SK-N-MC (cell line): ENCODE measurements around the gene SET.
"Not testable (repeated sequence)": the region's sequence is repeated elsewhere in the genome, so short reads cannot be mapped to it uniquely, and the experiment has no call there.

Experiments used
- DNase-seq: peaks from one replicate; pipeline ENCODE4 v3.0.0-alpha.2; 2011; ENCODE audit warnings: low read depth, low spot score
- H3K27ac ChIP-seq: fragments of 200-600 bp; sonication (generic); 2 replicates; pipeline ENCODE4 v1.5.1; 2016; ENCODE audit warnings: mixed run types
- H3K36me3 ChIP-seq: fragments of 200-600 bp; sonication (generic); 2 replicates; pipeline ENCODE4 v1.6.1; 2017; ENCODE audit warnings: antibody characterized with exemption, low read length, mixed read lengths; ENCODE audit not compliant: insufficient read depth
- H3K4me3 ChIP-seq: fragments of 200-600 bp; sonication (generic); 2 replicates; pipeline ENCODE4 v1.5.1; 2016
- H3K9ac ChIP-seq: fragments of 200-600 bp; sonication (generic); 2 replicates; pipeline ENCODE4 v1.8.0; 2017; ENCODE audit warnings: mixed run types, mixed read lengths; ENCODE audit not compliant: insufficient read length
- H3K9me3 ChIP-seq: fragments of 200-600 bp; sonication (generic); 2 replicates; pipeline ENCODE4 v1.6.1; 2017; ENCODE audit warnings: low read depth, mild to moderate bottlenecking, antibody characterized with exemption, low read length, moderate library complexity, mixed read lengths
- EZH2 ChIP-seq: fragments of 200-600 bp; sonication (generic); IDR thresholded peaks from one replicate; pipeline ENCODE4 v1.6.1; 2017; ENCODE audit warnings: antibody characterized with exemption
- FOXP2 ChIP-seq: optimal IDR thresholded peaks from 2 replicates; pipeline ENCODE3; 2011; ENCODE audit warnings: mild to moderate bottlenecking, moderate library complexity; ENCODE audit not compliant: insufficient read depth; ENCODE audit errors: extremely low read length, control extremely low read depth
- POLR2AphosphoS5 ChIP-seq: IDR thresholded peaks from 2 replicates; pipeline ENCODE4 v1.6.1; 2012; ENCODE audit warnings: mild to moderate bottlenecking, low read depth, low read length, borderline replicate concordance

Gene SET

DNA sequence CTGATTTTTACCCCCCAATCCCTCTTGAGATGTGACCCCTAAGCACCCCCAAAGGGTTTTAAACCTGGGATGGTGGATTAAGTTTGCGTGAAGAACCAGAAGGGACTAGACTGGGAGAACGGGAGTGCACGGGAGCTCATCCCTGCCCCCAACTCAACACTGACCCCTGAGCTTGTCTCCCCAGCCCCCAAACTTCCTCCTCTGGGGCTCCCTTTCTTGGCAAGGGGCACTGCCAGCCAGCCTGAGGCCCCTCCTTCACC lies 5.0 kb upstream of the SET start:
- TF ChIP-seq EZH2 (no peak), POLR2AphosphoS5 (no peak), FOXP2 (no peak)
- H3K36me3 ChIP-seq = no peaks in the 10 kb centered on the region
- H3K4me3 ChIP-seq = peak overlapping the region; percentile 83
- H3K9me3 ChIP-seq = no peaks in the 10 kb centered on the region
- H3K9ac ChIP-seq = peak overlapping the region; percentile 46
- DNase-seq = no peak
- H3K27ac ChIP-seq = peak overlapping the region; percentile 89

DNA sequence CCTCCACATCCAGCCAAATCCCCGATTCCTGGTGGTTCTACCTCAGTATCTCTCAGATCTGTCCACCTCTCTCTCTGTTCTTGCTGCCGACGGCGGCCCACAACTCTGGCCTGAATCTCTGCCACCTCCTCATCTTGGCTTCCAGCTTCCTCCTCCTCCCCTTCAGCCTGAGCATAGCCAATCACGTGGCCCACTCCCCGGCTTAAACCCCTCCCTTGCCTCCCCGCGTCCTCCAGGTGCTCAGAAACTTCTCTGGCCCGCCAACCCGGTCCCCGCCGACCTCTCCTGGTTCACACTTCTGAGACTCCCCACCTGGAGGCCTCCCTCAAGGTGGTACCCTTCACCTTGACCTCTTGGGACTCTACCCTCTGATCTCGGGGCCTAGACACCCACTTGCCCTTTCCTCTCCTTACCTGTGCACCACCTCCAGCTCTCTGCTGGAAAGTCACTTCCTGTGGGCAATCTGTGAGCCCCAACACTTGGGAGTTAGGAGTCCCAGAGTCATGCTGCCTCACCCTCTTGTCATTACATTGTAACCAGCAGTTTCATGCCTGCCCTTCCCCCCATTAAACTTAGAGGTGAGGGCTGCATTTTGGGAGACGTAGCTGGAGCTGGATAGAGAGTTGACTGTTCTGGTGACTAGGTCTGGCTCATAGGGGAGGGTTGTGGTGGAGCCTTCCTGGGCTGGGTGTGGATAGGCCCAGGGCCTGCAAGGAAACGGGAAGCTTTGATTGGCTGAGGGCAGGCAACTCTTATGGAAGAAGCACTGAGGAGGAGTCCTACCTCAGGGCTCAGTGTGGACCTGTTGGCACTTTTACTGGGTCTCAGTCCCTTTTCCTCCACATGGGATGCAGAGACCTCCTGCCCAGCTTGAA lies 4.5 kb upstream of the SET start:
- DNase-seq = no peak
- peak; percentile 1; the same call in 1 of the 2 replicates for TF ChIP-seq POLR2AphosphoS5
- peak; percentile 24 for TF ChIP-seq FOXP2
- TF ChIP-seq EZH2 = no peak
- Histone ChIP-seq H3K9me3 (no peaks in the 10 kb centered on the region), H3K9ac (peak overlapping the region; percentile 46), H3K4me3 (peak overlapping the region; percentile 83), H3K27ac (peak overlapping the region; percentile 89), H3K36me3 (no peaks in the 10 kb centered on the region)

DNA sequence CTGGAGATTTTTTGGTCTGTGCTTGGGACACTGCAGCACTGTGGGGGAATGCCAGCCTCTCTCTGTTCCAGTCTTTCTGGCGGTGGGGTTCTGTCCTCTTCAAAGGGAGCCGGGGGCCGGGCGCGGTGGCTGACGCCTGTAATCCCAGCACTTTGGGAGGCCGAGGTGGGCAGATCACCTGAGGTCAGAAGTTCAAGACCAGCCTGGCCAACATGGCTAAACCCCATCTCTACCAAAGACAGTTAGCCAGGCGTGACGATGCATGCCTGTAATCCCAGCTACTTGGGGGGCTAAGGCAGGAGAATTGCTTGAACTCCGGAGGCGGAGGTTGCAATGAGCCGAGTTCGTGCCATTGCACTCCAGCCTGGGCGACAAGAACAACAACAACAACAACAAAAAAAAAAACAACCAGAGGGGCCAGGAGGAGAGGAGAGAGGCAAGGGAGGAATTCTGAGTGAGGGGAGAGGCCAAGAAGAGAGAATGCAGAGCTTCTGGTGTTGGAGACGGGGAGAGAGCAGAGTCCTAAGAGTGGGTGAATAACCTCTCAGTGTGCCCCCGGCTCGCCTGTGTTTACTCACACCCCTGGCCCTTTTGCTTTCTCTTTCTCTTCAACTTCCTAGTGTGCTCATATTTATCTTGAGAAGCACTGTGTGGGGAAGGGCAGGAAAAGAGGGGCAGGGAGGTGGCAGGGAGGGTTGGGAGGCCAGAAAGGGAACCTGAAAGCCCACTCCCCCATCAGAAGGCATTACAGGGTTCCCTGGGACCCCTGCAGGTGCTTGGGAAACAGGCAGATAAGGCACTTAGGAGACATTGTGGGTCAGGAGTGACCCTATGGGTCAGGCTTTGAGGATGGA lies 3.2 kb upstream of the SET start:
- peak overlapping the region; percentile 62; the same call in 1 of the 2 replicates for H3K27ac ChIP-seq
- peak overlapping the region; percentile 83 for H3K4me3 ChIP-seq
- no peak for DNase-seq
- no peak overlapping the region for H3K9ac ChIP-seq
- TF ChIP-seq FOXP2 = no peak
- peaks cover 7% of the 10 kb centered on the region for H3K36me3 ChIP-seq
- no peaks in the 10 kb centered on the region for H3K9me3 ChIP-seq

DNA sequence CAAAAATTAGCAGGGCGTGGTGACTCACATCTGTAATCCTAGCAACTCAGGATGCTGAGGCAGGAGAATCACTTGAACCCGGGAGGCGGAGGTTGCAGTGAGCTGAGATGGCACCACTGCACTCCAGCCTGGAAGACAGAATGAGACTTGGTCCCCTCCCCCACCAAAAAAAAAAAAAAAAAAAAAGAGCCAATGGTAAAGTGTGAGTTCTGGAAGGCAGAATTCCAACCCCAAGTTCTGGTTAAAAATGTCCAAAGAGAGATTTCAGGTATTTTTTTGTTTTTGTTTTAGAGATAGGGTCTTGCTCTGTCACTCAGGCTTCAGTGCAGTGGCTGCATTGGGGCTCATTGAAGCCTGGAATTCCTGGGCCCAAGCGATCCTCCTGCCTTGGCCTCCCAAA lies 1.6 kb upstream of the SET start:
- Histone ChIP-seq H3K9ac (no peak overlapping the region), H3K9me3 (no peaks in the 10 kb centered on the region), H3K4me3 (no peak overlapping the region), H3K36me3 (peaks cover 22% of the 10 kb centered on the region), H3K27ac (peak overlapping the region; percentile 96; the same call in 1 of the 2 replicates)
- TF ChIP-seq EZH2 (no peak), POLR2AphosphoS5 (no peak), FOXP2 (no peak)
- DNase-seq = no peak

DNA sequence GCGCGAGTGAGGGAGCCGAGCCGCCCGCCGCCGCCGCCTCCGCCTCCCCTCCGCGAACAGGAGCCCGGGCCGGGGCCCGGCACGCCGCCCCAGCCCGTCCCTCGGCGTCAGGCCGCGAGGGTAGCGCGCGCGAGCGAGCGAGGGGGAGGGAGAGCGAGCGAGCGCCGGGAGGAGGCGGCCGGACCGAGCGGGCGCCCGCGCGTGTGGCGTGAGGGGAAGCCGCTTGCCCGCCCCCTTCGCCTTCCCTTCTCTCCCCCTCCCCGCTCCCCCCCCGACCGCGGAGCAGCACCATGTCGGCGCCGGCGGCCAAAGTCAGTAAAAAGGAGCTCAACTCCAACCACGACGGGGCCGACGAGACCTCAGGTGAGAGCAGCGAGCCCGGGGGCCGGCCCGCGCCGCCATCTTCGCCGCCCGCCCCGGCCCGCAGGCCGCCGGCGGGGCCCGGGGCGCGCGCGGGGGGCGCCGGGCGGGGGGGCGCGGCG lies 312 bp downstream of the SET start:
- H3K27ac ChIP-seq = peak overlapping the region; percentile 90
- peaks cover 41% of the 10 kb centered on the region for H3K36me3 ChIP-seq
- DNase-seq = no peak

DNA sequence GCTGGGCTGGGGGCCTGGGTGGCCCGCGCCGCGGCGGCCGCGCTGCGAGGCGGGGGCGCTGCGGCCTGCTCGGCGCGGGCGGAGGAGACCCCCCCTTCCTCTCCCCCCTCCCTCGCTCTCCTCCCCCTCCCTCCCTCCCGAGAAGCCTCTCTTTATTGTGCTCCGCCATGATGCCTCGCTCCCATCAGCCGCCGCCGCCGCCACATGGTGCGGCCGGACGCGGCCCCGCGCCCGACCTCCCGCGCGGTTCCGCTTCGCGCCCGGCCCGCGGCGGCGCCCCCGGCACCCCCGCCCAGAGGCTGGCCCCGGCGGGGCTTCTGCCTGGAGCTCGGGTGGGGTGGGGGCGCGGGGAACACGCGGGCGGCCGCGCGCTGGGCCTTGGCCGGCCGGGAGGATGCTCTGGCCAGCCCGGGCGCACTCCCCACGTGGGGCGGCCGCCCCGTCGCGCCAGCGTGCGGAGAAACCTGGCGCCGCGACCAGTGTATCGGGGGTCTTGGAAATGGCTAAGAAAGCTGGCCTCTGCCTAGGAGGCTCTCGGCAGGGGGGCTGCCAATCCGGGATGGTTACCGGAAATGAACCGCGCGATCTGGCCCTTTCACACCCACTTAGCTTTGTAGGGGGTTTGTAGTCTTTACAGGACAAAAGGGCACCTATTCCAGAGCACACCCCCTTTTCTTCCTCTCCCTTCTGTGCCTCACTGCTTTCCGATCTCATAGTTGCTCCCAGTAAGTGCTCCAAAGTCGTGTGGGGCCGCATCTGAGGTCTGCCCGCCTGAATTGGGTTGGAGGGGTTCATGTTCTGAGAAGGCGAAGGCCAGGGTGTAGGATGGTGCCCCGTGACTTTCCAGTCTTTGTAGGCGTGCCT lies 1.0 kb downstream of the SET start:
- Histone ChIP-seq H3K36me3 (peaks cover 46% of the 10 kb centered on the region), H3K27ac (peak overlapping the region; percentile 72), H3K9me3 (no peaks in the 10 kb centered on the region), H3K4me3 (peak overlapping the region; percentile 91), H3K9ac (peak overlapping the region; percentile 92)
- TF ChIP-seq POLR2AphosphoS5 = no peak
- TF ChIP-seq EZH2 = no peak
- no peak for TF ChIP-seq FOXP2
- DNase-seq = no peak

More for the DNA sequence above, 312 bp downstream of the SET start:
- Histone ChIP-seq H3K9me3 (no peaks in the 10 kb centered on the region), H3K4me3 (peak overlapping the region; percentile 80), H3K9ac (peak overlapping the region; percentile 92)
- TF ChIP-seq EZH2 (no peak), POLR2AphosphoS5 (no peak; the same call in 1 of the 2 replicates), FOXP2 (no peak)

DNA sequence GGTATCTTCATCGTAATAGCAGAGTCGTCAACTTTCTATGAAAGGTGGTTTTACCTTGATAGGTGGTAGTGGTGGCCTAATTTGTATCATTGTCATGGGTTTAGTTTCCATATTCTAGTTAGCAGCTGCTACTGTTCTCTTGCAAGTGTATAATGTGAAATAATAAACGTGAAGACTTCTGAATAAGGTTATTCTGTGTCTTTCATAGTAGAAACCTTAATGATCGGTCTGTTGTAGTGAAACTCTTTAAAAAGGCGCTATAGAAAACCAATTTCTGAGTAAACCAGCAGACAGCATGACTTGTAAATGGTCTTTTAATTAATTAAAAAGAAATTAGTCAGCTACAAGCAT lies 1.6 kb downstream of the SET start:
- no peaks in the 10 kb centered on the region for H3K9me3 ChIP-seq
- TF ChIP-seq EZH2 = no peak
- no peak for TF ChIP-seq FOXP2
- no peak; the same call in 1 of the 2 replicates for TF ChIP-seq POLR2AphosphoS5
- peak overlapping the region; percentile 92 for H3K9ac ChIP-seq
- H3K27ac ChIP-seq = peak overlapping the region; percentile 72
- H3K36me3 ChIP-seq = peaks cover 50% of the 10 kb centered on the region
- DNase-seq = no peak
- peak overlapping the region; percentile 91 for H3K4me3 ChIP-seq

DNA sequence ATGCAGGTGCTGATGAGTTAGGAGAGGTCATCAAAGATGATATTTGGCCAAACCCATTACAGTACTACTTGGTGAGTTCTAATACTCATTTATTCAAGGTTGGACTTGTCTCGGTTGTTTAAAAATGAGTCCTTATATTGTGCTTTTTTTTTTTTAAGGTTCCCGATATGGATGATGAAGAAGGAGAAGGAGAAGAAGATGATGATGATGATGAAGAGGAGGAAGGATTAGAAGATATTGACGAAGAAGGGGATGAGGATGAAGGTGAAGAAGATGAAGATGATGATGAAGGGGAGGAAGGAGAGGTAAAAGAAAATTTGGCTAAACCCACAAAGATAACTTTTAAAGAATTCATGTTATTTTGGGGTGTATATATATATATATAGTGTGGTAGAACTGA lies 4.7 kb downstream of the SET start:
- H3K27ac ChIP-seq, H3K9me3 ChIP-seq, DNase-seq, H3K4me3 ChIP-seq, H3K9ac ChIP-seq: not testable (repeated sequence)
- H3K36me3 ChIP-seq = peaks cover 70% of the 10 kb centered on the region
